HG03066 (cell line): Measurements from ENCODE around the gene MICALL2.

Experiments used
- ATAC-seq: cut with Tn5 transposase; IDR thresholded peaks from one replicate; pipeline ENCODE4 v1.9.1; 2021; ENCODE audit warnings: low read depth; ENCODE audit not compliant: unreplicated experiment

The MICALL2 gene

DNA sequence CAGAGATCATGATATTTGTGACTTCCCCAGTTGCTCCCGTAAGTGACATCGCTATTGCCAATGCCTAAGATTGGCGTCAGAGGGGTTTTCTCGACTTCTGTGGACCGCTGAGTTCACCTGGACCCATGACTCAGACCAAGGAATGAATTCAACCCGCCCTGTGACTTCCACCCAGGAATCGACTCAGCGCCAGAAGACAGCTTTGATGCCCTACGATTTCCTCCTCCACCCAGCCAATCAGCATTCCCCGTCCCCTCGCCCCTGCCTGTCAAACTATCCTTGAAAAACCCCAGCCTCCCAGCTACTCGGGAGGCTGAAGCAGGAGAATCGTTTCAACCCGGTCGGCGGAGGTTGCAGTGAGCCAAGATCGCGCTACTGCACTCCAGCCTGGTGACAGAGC, 58.3 kb downstream of the MICALL2 start:
- ATAC-seq: no peak

DNA sequence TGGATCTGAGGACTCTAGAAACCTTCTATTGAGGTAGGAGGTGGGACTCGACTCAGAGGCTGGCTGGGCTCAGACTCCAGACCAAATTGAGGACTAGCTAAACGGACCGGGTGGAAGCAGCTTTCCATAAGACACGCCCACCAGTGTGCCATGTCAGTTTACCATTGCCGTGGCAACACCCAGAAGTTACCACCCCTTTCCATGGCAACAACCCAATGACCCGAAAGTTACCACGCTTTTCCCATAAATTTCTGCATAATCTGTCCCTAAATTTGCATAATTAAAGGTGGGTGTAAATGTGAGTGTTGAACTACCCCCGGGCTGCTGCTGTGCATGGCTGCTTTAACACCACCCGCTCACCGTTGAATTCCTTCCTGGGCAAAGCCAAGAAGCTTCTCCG, 58.9 kb downstream of the MICALL2 start:
- no peak for ATAC-seq

DNA sequence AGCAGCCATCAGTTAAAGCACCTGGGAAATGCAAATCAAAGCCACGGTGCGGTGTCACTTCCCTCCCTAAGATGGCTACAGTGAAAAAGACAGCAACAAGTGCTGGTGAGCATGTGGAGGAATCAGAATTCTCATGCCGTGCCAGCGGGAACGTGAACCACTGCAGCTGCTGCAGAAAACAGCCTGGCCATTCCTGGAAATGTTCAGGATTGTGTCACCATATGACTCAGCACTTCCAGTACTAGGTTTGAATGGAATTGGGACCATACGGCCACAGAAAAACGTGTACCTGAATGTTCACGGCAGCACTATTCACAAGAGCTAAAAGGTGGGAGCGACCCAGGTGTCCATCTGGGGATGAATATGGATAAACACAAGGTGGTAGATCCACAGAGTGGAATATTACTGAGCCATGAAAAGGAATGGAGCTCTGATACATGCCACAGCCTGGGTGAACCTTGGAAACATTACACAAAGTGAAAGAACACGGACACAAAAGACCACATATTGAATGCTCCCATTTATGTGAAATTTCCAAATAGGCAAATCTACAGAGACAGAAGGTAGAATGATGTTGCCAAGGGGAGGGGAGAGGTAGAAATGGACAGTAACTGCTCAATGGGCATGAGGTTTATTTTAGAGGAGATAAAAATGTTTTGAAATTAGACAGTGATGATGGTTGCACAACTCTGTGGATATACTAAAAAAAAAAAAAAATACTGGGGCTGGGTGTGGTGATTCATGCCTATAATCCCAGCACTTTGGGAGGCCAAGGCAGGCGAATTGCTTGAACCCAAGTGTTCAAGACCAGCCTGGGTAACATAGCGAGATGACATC, 61.6 kb downstream of the MICALL2 start:
- ATAC-seq: no peak

DNA sequence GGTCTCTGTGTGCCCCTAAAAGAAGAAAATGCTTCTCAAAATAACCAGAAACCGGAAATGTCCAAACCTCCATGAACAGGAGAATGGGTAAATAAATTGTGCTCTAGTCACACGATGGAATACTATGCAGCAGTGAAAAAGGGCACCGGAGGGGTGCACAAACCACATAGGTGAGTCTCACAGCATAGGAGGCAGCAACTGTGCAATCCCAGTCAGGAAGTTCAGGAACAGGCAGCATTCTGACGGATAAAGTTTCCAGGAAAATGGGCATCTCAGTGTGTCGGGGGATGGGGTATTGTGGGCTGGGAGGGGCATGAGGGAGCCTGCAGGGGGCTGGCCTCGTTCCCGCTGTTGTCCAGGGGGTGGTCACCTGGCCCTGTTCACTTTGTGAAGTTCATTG, 63.1 kb downstream of the MICALL2 start:
- ATAC-seq: no peak

DNA sequence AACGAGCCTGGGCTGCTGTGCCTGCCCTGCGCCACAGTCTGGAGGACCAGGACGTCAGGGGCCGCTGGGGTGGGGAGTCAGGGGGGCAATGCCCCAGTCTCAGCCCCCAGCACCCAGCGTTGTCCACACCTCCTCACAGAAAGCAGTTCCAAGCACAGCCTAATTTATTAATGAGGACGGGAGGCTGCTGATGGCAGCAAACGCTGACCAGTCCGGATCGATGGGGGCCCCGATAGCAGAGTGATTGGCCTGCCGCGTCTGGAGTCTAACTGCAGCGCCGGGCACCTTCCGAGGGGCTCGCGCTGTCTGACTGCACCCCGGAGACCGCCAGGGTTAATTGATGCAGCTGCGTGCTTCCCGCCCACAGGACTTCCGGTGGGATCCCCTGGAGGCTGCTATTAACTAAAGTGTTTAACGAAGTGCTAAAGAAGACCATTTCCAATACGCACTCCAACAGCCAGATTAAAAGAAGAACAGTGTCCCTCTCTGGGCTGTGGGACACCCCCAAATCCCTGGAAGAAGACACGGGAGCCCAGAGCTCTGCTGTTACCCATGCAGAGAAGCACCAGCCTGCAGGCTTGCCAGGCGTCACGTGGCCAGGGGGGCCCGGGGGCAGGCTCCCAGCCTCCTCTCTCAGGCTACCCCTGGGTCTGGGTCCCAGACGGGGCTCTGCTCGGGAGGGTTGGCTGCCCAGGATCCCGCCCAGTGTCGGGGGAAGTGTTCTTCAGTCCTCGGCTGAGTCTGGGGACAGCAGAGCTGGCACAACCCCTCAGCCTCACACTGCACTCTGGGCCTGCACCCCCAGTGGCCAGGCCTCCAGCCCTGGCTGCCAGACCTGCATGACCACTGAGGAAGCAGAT, 63.8 kb downstream of the MICALL2 start:
- no peak for ATAC-seq

DNA sequence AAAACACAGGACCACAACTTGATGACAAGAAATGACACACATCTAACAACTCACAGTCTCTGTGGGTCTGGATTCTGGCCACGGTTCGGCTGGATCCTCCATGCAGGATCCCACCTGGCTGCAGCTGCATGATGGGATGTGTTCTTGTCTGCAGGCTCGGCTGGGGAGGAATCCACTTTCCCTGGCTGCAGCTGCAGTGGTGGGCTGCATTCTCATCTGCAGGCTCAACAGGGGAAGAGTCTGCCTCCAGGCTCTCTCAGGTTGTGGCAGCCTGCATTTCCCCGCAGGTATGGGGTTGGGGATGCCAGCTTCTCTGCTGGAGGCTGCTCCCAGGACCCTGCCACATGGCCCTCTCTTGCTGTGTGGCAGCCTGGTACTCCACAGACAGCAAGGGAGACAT, 64.9 kb downstream of the MICALL2 start:
- no peak for ATAC-seq

DNA sequence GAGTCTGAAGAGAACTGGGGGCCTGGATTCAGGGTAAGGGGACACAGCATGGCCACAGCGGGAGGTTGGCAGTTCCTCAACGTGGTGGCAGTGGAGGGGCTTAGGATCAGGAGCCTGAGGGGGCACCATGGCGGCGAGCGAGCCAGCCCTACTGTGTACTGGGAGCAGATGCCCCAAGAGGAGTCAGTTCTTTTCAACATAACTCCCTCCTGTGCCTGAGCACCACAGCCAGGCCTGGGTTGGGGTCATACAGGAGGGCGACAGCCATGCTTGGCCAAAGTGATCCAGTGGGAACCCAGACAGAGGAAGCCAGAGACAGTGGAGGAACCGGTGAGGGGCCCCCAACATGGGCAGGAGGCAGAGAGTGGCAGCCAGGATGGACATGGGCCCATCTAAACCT, 65.8 kb downstream of the MICALL2 start:
- ATAC-seq: no peak

DNA sequence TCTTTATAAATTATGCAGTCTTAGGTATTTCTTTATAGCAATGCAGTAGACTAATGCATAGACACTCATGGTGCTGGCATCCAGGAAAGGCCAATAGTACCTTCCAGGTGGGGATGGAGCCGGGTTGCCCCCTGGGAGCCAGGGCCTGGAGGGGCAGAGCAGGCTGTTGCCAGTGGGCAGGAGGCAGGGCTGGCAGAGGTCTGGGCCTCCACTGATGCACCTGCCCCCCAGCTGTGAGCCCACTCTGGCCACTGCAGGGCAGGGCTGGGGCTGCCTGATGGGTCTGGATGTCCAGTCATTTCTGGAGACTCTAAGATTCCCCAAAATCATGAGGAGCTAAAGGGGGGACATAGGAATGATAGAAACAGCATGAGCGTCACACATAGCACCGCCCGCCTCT, 66.7 kb downstream of the MICALL2 start:
- ATAC-seq: no peak

DNA sequence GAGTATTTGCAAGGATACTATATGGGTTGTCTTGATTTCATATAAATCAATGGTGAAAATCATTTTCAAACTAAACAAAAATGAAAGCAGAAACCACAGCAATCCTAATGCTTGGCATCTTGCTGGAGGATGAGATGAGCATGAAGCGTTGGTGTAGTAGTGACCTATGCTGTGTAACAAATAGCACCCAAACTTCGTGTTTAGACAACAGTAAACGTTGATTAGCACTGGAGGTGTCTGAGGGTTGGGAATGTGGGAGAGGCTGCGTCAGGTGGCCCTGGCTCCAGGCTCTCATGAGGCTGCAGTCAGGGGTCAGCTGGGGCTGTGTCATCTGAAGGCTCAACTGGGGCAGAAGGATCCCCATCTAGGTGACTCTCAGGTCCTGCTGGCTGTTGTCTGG, 67.8 kb downstream of the MICALL2 start:
- ATAC-seq: no peak

DNA sequence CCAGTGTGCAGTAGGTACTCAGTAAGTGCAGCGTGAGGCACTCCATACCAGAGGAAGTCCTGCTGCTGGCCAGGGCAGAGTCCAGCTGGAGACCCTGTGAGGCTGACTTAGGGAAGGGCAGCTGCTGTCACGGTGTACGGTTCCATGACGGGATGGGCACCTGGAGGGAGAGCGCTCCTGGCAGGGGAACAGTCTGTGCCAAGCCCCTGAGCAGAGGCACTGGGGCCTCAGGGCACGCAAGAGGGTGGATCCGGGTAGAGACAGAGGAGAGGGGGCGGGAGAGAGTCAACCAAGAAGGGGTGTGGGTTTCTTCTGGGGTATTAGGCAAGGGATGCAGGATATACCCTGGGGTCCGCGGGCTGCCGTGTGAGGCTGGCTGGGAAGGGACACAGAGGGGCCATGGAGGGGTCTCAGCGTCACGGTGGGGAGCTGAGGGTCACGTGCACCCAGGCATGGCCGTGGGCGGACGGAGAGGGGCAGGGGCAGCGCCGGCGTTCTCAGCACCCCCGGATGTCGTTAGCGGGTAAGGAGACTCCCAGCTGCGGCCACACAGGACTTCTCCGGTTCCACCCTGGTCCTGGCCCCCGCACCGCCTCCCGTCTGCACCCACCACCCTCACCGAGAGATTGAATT, 70.5 kb downstream of the MICALL2 start:
- no peak for ATAC-seq

DNA sequence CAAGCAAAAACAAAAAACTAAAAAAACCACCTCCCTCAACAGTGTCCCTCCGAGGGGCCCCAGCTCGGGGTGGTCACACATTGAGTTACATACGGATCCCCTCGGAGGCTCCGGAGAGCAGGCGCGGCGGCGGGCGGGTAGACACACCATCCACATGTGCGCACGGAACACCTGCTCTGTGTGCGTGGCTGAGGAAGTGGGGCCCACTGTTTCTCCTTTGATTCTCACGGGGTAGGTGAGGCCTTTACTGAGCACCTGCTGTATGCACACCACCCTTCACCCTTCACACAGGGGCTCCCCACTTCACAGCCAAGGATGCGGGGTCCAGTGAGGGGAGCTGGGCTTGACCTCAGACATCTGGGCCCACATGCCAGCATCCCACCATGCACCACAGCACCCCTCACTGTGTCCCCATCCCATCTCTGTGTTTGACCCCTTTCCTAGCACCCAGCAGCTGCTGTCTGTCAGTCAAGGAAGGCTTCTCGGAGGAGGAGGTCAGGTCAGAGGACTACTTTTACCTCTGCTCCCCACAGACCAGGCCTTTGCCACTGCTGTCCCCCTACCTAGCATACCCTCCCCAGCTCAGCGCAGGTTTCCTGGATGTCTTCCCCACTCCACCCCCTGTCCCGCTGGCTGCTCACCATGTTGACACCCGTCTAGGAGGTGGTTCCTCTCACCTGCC, 71.1 kb downstream of the MICALL2 start:
- no peak for ATAC-seq

DNA sequence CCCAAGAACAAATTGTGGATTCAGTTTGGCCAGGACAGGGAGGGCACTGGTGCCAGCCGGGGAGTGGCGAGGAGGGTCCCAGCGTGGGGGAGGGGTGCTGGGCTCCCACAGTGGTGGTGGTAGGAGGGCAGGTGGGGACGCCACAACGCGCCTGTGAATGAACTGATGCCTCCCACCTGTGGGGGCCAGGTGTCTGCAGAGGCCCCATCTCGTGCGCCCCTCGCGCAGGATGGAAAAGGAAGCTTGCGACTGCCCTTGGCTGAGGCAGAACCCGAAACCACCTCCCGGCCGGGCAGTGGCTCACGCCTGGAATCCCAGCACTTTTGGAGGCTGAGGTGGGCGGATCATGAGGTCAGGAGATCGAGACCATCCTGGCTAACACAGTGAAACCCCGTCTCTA, 72.0 kb downstream of the MICALL2 start:
- ATAC-seq: no peak

DNA sequence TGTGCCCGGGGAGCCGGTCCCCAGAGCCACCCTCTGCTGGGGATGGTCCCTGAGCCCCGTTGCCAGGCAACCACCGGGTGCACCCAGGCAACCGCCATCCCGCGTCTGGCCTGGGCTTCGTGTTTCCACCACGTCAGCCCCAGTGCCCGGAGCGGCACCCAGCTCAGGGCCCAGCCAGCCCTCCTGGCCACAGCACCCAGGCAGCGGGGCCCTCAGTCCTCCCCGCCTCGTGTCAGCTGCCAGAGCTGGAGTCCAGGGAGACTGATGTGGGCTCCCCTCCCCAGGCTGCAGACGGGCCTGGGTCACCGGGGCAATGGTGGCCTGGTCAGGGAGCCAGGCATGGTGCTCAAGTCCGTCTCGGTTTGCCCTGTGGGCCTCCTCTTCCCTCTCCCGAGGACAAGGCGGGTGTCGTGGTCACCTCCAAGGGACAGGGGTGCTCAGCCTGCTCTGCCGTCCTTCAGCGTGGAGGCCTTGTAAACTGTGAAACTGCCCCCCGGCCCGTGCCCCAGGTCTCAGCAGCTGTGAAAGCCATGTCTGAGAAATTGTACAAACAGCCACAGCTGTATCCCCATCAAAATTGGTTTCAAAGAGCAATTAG, 72.5 kb downstream of the MICALL2 start:
- no peak for ATAC-seq

DNA sequence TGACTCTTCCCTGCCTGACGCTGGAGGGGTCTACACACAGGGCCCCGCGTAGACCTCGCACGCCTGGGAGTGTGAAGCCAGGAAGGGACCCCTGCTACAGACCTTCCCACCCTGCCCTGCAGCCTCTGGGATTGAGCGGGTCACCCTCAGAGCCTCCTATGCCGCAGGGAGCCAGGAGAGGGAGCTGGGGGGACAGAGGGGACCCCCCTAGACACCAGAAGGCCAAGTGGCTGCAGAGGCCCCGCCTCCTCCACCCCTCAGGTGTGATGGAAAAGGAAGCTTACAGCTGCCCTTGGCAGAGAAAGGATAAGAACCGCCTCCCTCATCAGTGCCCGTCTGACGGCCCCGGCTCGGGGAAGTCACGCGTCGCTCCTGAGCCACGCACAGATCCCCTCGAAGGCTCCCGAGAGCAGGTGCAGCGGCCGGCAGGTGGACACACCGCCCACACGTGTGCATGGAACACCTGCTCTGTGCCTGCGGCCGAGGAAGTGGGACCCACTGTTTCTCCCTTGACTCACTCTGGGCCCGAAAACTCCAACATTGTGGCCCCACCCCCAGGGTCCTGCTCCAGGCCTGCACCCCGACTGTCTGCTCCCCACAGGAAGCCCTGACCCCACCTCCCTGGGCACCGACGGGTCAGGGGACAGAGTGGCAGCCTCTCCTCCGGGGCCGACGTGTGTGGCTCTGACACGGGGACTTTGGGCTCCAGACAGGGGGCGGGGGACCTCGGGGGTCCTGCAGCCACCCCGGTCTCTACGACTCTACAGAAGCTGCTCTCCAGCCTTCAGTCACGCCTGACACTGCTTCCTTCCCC, 73.3 kb downstream of the MICALL2 start:
- no peak for ATAC-seq

DNA sequence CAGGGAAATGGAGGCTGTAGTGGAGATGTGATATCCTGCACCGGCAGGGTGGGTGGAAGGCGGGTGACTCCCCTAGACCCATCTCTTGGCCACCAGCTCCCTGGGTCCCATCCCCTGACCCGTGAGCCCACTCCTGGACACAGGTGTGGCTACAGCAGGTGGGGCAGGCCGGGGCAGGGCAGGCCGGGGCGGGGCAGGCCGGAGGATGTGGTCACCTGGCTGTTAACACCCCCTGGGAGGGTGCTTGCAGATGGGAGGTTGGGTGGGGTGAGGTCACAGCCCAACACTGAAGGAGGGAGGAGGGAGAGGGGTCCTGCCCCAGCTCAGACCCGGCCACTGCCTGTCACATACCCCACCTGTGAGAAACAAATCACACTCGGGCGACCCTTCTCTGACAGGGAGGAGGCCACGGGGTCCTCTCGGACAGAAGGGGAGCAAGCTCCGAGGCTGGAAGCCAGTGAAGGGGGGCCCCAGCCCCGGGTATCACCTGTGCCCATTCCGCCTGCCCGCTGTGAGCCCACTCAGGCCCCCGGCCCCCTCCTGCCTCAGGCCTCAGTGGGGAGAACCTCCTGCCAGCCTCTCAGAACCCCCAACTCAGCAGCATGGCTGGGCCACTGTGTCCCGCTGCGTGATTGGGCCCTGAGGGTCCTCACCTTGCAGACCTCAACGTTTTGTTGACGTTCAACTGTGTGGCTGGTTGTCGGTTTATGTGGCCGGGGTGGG, 74.0 kb downstream of the MICALL2 start:
- ATAC-seq: no peak
